AG10803 (cell line): ENCODE results near the gene FBXO31.
A peak's percentile ranks its signal among the peaks of the same experiment; 100 is the strongest.

ENCODE experiments used
- DNase-seq: peaks from one replicate; pipeline ENCODE4 v3.0.0; 2010; ENCODE audit warnings: low read depth
- H3K4me3 ChIP-seq: 2 replicates; pipeline ENCODE4 v1.5.1; 2011; ENCODE audit warnings: mild to moderate bottlenecking, low read length, control low read depth
- CTCF ChIP-seq: conservative IDR thresholded peaks from 2 replicates; pipeline ENCODE4 v1.5.1; 2011; ENCODE audit warnings: mild to moderate bottlenecking, low read length, control low read depth, inconsistent platforms

Gene FBXO31

GRCh38 chr16:87383505-87384161 lies at the start of gene FBXO31:
Gene FBXO31 (minus strand): TSS chr16:87383776. CDS start chr16:87383744, 32 bp downstream.
- H3K4me3 ChIP-seq: peak within 1 kb of the TSS; percentile 76
- no peak for TF ChIP-seq CTCF
- DNase-seq: peak; percentile 91

GRCh38 chr16:87432330-87432915 lies 48.8 kb upstream of the FBXO31 start:
- no peak overlapping the region for H3K4me3 ChIP-seq
- TF ChIP-seq CTCF: no peak
- DNase-seq: no peak

GRCh38 chr16:87431926-87432325 lies 48.4 kb upstream of the FBXO31 start:
- TF ChIP-seq CTCF: no peak
- DNase-seq: peak; percentile 79
- H3K4me3 ChIP-seq: no peak overlapping the region

- TF ChIP-seq CTCF: no peak
- no peak overlapping the region for H3K4me3 ChIP-seq
- no peak for DNase-seq
These were observed 43.0 kb upstream of the FBXO31 start for GRCh38 chr16:87426423-87427215.

GRCh38 chr16:87425941-87426340 lies 42.4 kb upstream of the FBXO31 start:
- DNase-seq: no peak
- no peak overlapping the region for H3K4me3 ChIP-seq
- TF ChIP-seq CTCF: no peak

- TF ChIP-seq CTCF: no peak
- DNase-seq: no peak
- no peak overlapping the region for H3K4me3 ChIP-seq
These were observed 40.7 kb upstream of the FBXO31 start for GRCh38 chr16:87424266-87424665.
